Stimulated activated CD8-positive, alpha-beta memory T cell treated with anti-CD3 and anti-CD28 coated beads, Interleukin-12 subunit alpha, Interleukin-12 subunit beta, amount 100 ng/mL, for 4 hours (primary cell): ENCODE results near the gene CAMSAP1.

ENCODE experiments used
- DNase-seq: peaks from one replicate; pipeline ENCODE4 v3.0.0-alpha.2; 2020; ENCODE audit warnings: low read depth

Gene CAMSAP1

DNA sequence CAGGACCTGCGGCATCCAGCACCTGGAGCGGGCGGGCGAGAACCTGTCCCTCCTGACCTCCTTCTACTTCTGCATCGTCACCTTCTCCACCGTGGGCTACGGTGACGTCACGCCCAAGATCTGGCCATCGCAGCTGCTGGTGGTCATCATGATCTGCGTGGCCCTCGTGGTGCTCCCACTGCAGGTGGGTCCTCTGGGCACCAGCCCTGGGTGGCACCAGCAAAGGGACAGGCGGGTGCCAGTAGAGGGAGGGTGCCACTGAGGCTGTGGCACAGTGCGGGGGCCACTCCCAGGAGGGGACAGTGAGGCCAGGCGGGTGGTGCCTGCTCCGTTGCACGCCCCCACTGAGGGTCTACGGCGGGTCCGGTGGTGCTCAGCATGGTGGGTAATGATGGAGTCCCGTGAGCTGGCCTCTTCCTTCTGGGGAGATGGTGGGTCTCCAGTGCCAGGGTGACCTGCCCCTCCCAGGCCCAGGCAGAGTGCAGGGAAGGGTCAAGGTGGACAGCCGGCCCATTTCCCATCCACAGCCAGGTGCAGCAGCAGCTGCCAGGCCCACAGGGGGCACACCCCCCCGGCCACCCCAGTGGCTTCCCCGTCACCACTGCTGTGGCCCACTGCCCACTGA, 147.6 kb downstream of the CAMSAP1 start:
- no peak for DNase-seq

DNA sequence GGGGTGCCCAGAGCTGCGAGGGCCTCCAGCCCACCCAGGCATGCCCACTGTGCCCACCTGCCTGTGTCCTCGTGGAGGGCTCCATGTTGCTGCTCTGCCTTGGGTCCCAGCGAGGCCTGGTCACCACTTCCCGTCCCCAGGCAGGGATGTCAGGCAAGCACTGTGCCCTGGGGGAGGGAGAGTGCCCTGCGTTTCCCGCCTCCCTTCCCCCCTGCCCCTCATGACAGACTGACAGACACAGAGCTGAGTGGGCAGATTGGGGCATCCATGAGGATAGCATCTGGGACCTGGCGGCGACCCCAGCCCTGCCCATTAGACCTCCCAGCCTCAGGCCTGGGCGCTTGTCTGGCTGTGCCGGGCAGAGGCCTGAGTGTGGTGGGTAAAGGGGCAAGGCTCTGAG, 148.5 kb downstream of the CAMSAP1 start:
- DNase-seq: no peak
